A673 (cell line): ENCODE results near the gene ELOVL6. TPM values are rescaled to one million over a fixed set of nuclear protein-coding genes. Genes with fewer than 3 reads are reported as not detected.
"Not testable (repeated sequence)": the region's sequence is repeated elsewhere in the genome, so short reads cannot be mapped to it uniquely, and the experiment has no call there.

Source experiments
- BruUV-seq: library from RNA; stranded (reverse); fragments of 400-500 nt; replicated peaks from 2 replicates; lab custom pipeline; 2021; lab: Mats Ljungman, UMichigan
- CTCF ChIA-PET: fragments of 300-600 bp; sonication (Branson Sonifier 250); formaldehyde crosslinking; loops from one replicate; lab custom pipeline; 2022; ENCODE audit warnings: antibody characterized with exemption; lab: Charles Lee
- POLR2A ChIA-PET: fragments of 300-600 bp; sonication (Branson Sonifier 250); formaldehyde crosslinking; loops from one replicate; lab custom pipeline; 2022; ENCODE audit warnings: antibody characterized with exemption; ENCODE audit not compliant: low non-redundant PET; lab: Charles Lee
- DNase-seq: peaks from one replicate; pipeline ENCODE4 v3.0.0-alpha.2; 2015; ENCODE audit warnings: low spot score
- H3K27ac ChIP-seq: fragments of 200-600 bp; sonication (generic); 2 replicates; pipeline ENCODE4 v1.5.1; 2016; ENCODE audit warnings: mixed run types, low read depth, mild to moderate bottlenecking, mixed read lengths, antibody characterized with exemption, low read length; ENCODE audit not compliant: poor library complexity, severe bottlenecking
- H3K27me3 ChIP-seq: fragments of 200-600 bp; sonication (generic); replicated peaks from 2 replicates; pipeline ENCODE4 v1.6.1; 2017; ENCODE audit warnings: mixed run types, low read depth, mild to moderate bottlenecking, mixed read lengths, antibody characterized with exemption, low read length; ENCODE audit not compliant: insufficient read depth, poor library complexity
- H3K36me3 ChIP-seq: fragments of 200-600 bp; sonication (generic); 2 replicates; pipeline ENCODE4 v1.6.1; 2016; ENCODE audit warnings: mixed run types, mild to moderate bottlenecking, mixed read lengths, antibody characterized with exemption, low read length; ENCODE audit not compliant: insufficient read depth, poor library complexity, severe bottlenecking
- H3K4me1 ChIP-seq: fragments of 200-600 bp; sonication (generic); 2 replicates; pipeline ENCODE4 v1.6.1; 2017; ENCODE audit warnings: mixed run types, mild to moderate bottlenecking, mixed read lengths, antibody characterized with exemption, low read length; ENCODE audit not compliant: insufficient read depth, poor library complexity, severe bottlenecking
- H3K4me3 ChIP-seq: fragments of 200-600 bp; sonication (generic); 2 replicates; pipeline ENCODE4 v1.5.1; 2016; ENCODE audit warnings: low read depth, mixed run types, mild to moderate bottlenecking, mixed read lengths, low read length; ENCODE audit not compliant: poor library complexity, severe bottlenecking
- H3K9me3 ChIP-seq: fragments of 200-600 bp; sonication (generic); 2 replicates; pipeline ENCODE4 v1.6.1; 2016; ENCODE audit warnings: mixed run types, low read depth, mild to moderate bottlenecking, mixed read lengths, antibody characterized with exemption, low read length; ENCODE audit not compliant: poor library complexity, severe bottlenecking
- CTCF ChIP-seq: fragments of 300-800, 200-600 bp; sonication (generic); conservative IDR thresholded peaks from 2 replicates; pipeline ENCODE4 v1.5.1; 2017; ENCODE audit warnings: low read depth, mild to moderate bottlenecking, antibody characterized with exemption, low read length, moderate library complexity, mixed read lengths
- EZH2 ChIP-seq: fragments of 200-600 bp; sonication (generic); IDR thresholded peaks from 2 replicates; pipeline ENCODE4 v1.6.1; 2017; ENCODE audit warnings: borderline replicate concordance, low read depth, mild to moderate bottlenecking, mixed read lengths, antibody characterized with exemption, low read length; ENCODE audit not compliant: poor library complexity, severe bottlenecking
- intact Hi-C: fragments of 100-400 bp; cut with micrococcal nuclease; formaldehyde crosslinking; loops from one replicate; pipeline ENCODE4 v1.10.0; 2022; ENCODE audit not compliant: unreplicated experiment
- total RNA-seq: library from RNA; stranded (reverse); gene quantifications from 2 replicates; pipeline ENCODE4 v1.2.3, GENCODE V29; 2021

ELOVL6 gene
- total RNA-seq, 1 experiment from 2014 or later = 50.0 TPM

DNA sequence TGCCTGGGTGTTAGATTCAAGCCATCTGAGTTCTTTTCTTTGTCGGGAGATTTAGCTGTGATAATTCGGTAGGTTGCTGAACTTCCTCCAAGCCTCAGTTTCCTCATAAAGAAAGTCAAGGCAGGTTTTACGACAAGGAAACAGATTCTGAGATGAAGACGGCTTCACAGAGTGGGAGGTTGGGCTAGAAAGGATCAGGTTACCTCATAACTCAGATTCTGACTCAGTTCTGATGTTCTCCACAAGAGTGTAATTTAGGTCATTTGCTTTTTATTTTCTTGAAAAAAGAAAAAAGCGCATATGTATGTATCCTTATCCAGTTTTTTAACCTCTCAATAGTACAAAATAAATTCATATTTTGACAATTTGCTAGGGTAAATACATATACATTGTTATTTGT, 47.2 kb upstream of the ELOVL6 start:
- Histone ChIP-seq H3K4me1 (peaks cover 8% of the 10 kb centered on the region), H3K27ac (no peak overlapping the region), H3K27me3 (no peaks in the 10 kb centered on the region), H3K9me3 (no peaks in the 10 kb centered on the region), H3K4me3 (no peak overlapping the region), H3K36me3 (no peaks in the 10 kb centered on the region)
- no peak for TF ChIP-seq EZH2
- TF ChIP-seq CTCF = no peak
- intact Hi-C loops = no loop called here
- ChIA-PET CTCF (interaction anchor here (0.6 kb wide), 1 partner anchor 751 kb away, joined by 5 read pairs; no protein-coding TSS in a partner anchor), POLR2A (no interaction called here)
- DNase-seq = peak; percentile 18
- BruUV-seq = no TSS peak

GRCh38 chr4:110236324-110236723, 37.9 kb upstream of the ELOVL6 start:
- no peak overlapping the region for H3K4me3 ChIP-seq
- no peaks in the 10 kb centered on the region for H3K9me3 ChIP-seq
- TF ChIP-seq EZH2 = no peak
- TF ChIP-seq CTCF = no peak
- H3K36me3 ChIP-seq = no peaks in the 10 kb centered on the region
- H3K4me1 ChIP-seq = no peaks in the 10 kb centered on the region
- H3K27me3 ChIP-seq = no peaks in the 10 kb centered on the region
- ChIA-PET POLR2A (no interaction called here), CTCF (no interaction called here)
- DNase-seq = no peak
- BruUV-seq = no TSS peak
- H3K27ac ChIP-seq = no peak overlapping the region
- intact Hi-C loops = no loop called here

- POLR2A ChIA-PET, BruUV-seq, CTCF ChIA-PET: not testable (repeated sequence)
Measured at GRCh38 chr4:110233581-110233980, 35.2 kb upstream of the ELOVL6 start.

DNA sequence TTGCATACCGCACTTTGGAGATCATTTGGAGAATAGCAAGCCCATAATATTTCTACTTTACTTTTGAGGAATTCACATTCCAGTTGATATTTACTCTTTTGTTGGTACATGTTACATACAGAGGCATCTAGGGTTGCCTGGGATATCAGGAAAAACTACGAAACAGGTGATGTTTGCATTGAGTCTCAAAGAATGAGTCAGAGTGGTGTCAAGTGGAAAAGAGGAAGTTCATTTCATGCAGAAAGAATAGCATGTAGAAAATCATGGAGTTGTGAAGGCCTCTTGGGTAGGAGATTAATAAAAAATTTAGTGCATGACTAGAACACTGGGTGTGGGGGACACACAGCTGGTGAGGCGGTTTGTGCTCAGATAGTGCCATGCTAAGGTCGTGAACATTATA, 33.5 kb upstream of the ELOVL6 start:
- Histone ChIP-seq H3K36me3 (no peaks in the 10 kb centered on the region), H3K27ac (no peak overlapping the region), H3K4me1 (no peaks in the 10 kb centered on the region), H3K4me3 (no peak overlapping the region), H3K9me3 (no peaks in the 10 kb centered on the region), H3K27me3 (no peaks in the 10 kb centered on the region)
- ChIA-PET POLR2A (no interaction called here), CTCF (no interaction called here)
- no TSS peak for BruUV-seq
- intact Hi-C loops = no loop called here
- TF ChIP-seq EZH2 (no peak), CTCF (no peak)
- no peak for DNase-seq

More at GRCh38 chr4:110233581-110233980, 35.2 kb upstream of the ELOVL6 start:
- H3K9me3 ChIP-seq, DNase-seq, H3K4me3 ChIP-seq, H3K27ac ChIP-seq, H3K36me3 ChIP-seq, intact Hi-C loops, H3K27me3 ChIP-seq, H3K4me1 ChIP-seq: not testable (repeated sequence)
